Right hindlimb (tissue), 1 donor: Measurements from ENCODE around the gene CCDC187.

ENCODE experiments used
- DNase-seq: peaks from one replicate; pipeline ENCODE4 v3.0.0-alpha.2; 2018

Gene CCDC187

DNA sequence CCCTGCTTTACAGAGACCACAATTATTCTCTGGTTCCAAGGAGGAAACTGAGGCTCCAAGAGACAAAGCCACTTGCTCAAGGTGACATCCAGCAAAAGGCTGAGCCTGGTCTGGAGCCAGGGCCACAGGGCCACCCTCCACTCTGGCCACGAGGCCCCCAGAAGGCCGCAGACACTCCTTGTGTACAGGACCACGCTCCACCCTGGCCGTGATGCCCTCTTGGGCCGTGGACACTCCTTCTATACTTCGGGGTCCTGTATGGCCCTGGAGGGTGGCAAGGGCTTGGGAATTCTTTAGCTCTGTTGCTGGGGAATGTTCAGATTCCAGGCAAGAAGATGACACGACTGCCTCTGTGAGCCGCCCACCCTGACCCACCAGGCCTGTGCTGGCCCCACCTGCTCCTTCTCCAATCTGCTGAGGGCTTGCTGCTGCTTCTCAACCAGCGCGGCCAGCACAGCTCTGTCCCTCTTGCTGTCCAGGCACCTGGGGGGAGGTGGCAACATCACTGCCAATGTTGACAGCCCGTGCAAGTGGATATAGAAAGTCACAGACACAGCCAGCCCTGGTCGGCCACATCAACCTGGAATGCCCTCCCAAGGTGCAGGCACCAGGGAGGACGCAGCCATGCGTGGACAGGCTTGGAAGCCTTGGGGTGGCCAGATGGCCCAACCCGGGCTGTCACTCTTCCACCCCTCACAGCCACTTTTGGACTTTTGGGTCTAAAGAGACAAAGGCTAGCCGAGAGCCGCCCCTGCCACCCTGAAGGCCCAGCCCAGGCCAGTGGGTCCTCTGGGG lies 38.1 kb downstream of the CCDC187 start:
- DNase-seq, result no peak

DNA sequence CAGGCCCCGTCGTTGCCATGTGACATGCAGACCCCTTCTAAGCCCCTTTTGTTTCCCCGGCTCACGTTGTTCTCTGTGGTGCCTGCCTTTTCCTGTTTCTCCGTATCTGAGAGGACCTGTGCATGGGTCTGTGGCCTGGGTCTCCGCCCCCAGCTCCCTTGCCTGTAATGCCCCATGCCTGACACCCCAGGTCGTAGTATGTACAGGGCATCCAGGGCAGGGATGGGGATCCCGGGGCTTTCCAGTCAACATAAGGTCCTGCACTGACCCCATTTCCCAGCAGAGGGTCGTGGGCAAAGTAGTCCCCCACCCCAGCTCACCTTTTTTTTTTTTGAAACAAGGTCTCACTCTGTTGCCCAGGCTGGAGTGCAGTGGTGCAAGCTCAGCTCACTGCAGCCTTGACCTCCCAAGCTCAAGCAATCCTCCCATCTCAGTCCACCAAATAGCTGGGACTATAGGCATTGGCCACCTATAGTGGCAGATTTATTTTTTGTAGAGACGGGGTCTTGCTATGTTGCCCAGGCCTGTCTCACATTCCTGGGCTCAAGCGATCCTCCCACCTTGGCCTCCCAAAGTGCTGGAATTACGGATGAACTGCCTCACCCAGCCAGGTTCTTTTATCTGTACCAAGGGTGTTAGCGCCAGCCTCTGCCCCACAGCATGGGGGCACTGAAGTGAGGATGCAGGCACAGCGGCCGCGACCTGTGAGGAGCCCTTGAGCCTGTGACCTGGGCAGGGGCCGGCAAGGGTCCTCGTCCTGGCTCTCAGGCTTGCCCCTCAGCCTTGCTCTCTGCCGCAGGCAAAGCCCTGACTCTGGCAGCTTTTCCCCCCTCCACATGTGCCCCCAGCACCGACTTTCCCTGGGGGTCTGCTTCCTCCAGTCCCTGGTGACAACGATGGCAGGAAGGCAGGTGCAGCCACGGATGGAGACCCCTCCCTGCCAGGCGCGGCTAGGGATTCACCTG lies 39.2 kb downstream of the CCDC187 start:
- DNase-seq, result no peak

DNA sequence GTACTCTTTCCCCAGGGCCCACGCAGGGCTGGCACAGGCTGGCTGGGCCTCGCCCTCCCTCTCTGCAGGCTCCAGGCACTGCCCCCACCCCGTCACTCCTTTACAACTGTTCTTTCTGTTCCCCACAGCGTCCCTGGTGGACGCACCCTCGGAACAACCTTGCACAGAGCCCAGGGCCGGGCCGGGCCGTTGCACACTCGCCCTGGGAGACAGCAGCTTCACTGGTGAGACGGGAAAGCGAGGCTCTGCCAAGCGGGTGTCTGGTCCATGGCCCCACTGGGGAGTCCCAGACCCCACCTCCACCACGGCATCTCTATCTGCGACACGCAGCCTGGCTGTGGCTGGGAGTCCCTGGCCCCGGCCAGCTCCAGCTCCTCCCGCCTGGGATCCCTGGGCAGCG lies 39.9 kb downstream of the CCDC187 start:
- no peak for DNase-seq

DNA sequence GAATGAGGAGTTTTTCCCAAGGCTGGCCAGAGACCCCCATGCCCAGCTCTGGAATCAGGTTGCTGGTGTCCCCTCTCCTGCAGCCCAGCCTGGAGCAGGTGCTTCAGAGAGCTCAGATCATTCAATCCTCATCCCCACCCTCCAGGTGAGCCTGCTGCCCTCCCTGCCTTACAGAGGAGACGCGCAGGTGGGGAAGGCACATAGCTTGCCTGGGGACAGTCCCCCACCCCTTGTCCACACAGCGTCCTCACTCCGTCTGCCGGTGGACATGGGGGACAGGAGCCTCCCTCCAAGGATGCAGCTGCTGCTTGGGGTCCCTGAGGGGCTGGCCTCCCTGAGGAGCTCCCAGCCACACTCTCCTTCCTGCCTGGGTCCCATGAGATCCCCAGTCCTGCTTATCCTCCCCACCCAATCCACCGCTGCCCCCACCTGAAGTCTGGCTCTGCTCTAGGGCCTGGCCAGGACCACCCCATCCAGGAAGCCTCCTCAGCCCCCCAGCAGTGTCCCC lies 41.2 kb downstream of the CCDC187 start:
- DNase-seq, result no peak

DNA sequence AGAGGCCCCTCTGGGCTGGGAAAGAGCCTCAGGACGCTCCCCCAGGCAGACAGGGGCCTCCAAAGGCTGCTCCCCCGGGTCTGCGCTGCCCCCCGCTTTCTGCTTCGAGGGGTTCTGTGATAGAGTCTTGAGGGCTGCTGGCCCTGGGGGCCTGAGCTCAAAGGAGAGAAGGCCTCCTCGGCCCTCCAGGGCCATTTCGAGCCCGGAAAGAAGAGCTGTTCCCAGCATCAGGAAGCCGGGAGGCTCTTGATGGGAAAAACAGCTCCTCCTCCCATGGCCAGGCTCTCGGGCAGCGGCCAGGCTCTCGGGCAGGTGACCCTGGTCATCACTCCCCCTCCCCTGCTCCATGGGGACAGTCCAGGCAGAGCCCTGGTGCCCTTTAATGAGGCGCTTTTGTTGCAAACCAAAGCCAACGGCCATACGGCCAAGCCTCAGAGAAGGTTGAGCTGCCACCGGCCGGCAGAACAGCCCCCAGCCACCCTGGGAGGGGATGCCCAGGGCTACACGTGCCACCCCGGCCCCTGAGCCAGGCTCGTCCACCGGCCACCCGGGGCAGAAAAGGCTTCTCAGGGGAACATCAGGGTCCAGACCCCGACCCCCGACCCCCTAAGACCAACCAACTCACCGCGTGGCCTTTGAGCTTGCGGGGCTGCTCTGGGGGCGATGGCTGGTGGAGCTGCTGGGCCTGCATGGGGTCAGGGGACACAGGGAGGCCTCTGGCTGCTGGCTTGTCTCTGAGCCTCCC lies 42.0 kb downstream of the CCDC187 start:
- no peak for DNase-seq

DNA sequence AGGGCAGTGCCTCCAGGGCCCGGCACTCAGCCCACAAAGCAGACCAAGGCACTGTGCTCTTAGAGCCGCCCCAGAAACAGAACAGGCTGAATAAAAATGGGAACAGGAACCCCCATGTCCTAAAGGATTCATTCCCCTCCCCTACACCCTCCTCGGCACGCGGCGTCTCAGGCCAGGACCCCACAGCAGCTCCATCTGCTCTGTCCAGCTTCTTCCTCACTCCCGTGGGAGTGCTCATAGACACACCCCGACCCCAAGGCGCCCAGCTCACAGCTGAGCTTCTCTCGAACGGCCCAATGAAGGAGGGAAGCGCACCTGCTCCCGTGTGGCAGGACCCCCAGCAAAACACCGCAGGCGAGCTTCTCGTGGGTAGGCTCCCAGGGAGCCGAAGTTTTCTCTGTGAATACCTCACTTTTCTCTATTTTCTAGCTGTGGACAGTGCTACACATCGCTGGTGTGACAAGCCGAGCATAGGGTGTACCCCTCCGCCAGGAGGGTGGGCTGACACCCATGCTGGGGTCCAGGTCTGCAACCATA lies 42.9 kb downstream of the CCDC187 start:
- no peak for DNase-seq

DNA sequence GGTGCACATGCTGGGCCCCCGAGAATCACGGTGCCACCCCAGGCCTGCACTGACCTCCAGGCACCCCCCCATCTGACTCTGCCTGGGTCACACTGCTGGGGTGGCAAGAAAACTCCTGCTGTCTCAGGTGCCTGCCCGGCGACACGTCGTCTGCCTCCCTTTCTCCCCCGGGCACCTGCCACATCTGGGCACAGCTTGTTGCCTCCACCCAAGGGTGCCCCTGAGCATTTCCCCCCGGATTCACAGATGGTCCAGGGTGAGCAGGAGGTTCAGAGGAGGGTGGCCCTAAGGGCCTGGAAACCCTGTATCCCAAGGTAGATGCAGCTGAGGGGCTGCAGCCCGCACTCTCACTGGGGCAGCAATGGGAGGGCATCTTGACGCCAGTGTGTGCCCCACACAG lies 43.4 kb downstream of the CCDC187 start:
- no peak for DNase-seq

DNA sequence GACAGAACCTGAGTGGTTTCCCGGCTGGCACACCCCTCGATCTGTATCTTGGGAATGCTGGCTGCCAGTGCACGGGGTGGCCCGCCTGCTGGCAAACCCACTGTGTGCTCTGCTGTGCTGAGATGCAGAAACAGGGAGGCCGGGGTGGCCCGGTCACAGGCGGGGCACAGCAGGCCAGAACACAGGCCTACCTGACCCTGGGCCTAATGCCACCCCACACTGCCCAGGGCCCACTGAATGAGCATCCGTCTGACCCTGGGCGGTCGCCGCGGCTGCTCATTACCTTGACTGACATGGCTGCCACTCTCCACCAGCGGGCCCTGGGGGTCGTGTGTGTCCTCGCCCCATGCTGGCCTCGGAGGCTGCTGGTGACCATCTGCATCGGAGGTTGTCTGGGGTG lies 44.1 kb downstream of the CCDC187 start:
- DNase-seq, result no peak

DNA sequence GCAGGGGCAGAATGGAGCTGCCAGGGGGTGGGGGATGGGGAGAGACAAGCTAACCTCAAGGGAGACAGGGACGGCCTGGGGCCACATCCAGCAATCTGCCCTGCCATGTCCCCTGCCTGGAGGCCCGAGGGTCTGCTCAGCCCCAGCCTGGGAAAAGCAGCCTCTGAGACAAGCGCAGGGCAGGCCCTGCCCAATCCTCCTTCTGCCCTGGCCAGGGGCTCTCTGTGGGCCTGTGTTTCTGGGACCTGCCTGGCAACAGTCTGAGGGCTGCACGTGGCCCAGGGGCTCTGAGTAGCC lies 44.4 kb downstream of the CCDC187 start:
- no peak for DNase-seq

DNA sequence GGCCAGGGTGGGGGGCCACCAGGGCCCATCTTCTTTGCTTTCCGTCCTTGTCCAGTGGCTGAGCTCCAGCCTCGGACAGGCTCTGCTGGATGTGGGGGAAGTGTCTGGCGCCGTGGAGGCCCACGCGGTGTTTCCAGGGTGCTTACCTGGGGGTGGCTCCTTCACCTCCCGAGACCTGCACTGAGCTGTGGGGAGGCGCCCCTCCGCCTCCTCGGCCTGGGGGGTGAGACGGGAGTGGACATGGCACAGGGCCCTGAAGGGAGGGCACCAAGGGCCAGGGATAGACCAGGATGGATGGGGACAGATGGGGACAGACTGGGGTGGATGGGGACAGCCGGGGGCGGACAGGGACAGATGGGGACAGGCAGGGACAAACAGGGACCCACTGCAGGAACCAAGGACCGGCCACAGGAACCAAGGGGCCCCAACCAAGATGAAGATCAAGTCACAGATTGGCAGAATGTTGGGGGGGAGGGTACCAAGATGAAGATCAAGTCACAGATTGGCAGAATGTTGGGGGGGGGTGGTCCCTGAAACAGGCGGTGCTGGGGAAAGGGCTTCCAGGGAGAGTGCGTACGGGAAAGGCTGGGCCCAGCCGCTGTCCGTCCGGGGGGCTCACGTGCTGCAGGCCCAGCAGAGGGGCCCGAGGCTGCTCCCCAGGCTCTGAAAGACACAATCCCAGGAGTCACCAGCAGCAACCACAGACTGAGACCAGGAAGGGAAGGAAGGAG lies 44.9 kb downstream of the CCDC187 start:
- DNase-seq, result no peak

DNA sequence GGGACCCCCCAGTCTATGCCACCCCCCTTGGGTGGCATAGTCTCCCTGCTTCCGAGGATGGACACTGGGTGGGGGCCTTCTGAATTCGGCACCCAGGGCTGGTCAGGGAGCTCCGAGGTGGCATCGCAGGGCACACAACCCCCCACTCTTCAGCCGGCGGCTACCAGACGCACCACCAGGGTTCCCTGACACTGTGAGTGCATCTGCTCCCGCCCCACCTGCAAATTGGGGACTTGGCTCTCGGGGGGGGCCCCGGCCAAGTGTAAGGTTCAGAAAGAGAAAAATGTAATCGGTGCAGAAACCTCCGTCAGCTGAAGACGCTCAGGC lies 45.6 kb downstream of the CCDC187 start:
- DNase-seq, result no peak

DNA sequence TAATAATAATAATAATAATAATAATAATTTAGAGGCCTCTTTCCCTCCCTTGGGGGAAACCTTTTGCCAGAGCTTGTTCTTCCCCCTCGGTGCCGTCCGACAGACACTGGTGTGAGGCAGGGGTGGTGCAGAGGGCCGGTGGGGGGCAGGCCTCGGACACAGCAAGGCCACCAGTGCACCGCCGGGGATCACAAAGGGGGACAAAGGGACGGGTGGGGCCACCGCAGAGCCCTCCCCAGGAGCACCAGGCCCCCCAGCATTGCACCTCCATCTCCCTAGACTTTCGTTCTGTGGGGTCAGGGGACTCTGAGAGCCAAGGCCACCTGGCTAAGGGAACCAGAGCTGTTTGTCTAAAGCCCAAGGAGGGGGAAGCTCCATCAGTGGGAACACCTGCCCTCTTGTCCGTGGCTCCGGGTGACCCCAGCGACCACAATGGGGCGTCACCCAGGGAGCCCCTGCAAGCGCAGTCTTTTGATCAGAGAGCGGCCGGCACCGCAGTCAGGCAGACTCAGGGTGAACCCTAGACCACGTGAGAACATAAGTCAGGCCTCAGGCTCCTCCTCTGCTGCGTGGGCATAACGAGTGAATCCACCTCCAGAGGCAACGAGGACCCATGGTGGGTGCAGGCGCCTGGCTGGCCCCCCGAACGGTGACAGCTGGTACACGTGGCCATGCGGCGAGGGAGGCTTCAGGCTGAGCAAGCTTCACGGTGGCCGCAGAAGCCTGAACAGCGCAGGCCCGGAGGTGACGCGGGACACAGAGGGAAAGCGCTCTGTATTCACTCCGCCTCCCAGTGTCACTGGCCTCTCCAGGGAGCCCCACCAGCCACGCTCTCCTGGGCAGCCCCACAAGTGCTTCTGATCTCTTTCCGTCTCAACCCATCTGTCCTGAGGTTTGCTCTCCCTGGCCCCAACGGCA lies 46.3 kb downstream of the CCDC187 start:
- no peak for DNase-seq

DNA sequence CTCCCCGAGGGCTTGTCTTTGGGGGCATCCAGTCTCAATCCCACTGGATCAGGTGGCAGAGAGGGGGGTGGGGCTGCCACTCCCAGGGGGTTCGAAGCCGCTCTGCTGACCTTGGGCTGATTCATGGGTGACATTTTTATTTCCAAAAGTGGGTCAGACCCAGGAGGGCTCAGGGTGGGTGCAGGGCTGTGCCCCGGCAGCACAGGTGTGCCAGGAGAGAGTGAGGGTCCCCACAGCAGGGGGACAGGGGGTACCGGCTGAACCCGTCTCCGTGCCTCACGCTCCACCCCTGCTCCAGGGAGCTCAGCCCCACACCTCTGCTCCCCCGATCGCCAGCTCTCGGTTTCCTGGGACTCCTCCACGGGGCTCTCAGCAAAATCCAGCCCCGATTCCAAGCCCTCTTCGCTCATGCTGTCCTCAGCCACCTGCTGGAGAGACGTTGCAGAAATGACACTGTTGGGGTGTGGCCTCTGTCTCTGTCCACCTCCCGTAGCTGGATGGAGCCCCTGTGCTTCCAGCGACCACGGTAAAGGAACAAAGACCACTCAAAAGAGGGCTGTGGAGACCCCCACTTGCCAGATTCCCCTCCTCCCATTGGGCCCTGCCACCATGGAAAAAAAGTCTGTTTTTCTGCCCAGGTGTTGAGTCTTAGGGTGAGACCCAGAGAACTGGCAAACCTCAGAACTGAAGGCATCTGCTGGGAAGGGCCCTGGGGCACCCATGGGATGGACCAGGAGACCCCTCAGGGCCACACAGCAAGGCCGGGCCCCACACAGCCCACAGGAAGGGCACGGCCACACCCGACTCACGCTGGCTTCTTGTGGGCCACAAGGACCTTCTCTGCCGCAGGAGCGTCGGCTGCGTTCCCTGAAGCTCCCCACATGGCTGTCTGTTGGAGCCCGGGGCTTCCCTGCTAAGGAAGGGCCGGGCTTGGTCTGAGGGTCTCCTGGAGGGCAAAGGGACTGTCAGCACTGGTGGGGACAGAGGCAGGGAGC lies 47.7 kb downstream of the CCDC187 start:
- DNase-seq, result no peak

DNA sequence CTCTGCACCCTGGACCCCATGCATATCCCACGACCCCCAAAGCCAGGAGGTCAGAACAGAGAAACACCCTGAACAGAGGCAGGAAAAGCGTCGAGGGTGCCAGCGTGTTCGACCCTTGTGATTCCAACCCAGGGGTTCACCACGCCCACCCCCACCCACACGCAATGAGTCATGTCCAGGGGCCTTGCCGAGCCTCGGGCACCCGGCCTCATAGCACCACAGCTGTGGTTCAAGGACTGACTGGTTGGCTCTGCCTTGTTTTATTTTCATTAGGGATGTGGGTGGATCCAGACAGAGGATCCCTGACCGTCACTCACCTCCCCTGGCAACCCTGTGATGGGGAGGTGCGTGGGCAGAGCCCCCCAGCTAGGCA lies 48.7 kb downstream of the CCDC187 start:
- DNase-seq, result no peak

DNA sequence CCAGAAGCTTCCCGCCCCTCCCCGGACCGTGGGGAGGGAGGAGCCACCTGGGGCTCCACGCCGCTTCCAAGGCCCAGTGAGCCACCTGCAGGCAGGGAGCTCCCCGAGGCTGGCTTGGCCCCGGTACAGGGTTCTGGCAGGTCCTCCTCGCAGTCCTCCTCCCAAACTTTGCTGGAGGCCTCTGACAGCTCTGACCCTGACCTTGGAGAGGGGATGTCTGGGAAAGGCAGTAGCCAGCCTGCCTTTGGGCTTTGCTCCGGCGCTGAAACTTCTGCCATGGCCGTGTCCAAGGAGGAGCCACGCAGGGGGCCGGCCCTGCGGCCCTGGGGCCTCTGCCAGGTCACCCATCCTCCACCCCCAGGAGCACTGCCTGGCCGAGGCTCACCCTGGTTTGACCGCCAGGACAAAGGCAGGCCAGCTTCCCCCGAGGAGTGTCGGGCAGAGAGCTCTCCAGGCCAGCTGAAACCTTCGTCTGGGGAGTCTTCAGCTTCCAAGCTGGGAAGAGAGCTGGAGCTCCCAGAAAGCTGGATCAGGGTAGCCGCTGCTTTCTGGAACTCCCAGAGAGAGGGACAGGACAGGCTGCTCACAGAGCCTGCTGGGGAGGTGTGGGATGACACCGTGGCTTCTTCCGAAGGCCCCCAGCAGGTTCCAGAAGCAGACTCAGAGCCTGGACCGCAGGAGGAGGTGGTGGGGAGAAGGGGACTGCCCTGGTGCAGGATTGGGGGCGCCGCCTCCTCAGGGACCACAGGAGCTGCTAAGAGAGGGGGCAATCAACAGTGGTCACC lies 49.3 kb downstream of the CCDC187 start:
- DNase-seq, result no peak

DNA sequence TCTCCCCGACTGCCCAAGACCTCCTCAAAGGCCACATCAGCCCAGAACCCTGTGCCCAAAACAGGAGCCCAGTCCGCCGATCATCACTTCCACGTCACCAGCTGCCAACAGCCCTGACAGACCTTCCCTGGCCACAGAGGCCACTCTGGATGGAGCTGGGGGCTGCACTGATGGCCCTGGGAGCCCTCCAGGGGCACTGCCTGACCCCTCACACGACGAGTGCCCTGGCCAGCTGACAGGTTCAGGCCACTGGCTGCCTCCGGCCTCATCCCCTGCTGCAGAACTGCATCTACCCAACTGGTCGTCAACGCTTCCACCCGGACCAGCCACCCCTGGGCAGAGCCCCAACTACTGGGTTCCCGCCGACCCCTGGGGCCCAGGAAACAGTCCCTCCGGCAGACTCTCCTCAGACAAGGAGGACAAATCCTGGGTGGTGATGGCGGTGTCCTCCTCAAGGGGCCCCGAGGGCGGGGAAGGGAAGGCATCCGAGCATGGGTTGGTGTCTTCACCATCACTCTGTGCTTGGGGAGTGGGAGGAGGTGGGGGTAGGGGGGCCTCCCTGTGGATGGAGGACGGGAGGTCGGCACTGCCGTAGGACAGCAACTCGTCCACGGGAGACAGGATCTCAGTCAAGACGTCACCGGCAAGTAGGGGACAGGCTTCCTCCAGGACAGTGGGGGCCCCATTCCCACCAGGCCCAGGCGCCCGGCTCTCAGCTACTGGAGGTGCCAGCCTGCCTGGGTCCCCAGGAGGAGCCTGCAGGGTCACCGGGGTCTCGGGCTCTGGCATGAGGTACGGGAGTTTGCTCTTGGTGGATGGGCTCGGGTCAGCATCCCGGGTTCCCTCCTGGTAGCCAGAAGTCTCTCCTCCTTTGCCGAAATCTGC lies 50.4 kb downstream of the CCDC187 start:
- DNase-seq, result no peak

DNA sequence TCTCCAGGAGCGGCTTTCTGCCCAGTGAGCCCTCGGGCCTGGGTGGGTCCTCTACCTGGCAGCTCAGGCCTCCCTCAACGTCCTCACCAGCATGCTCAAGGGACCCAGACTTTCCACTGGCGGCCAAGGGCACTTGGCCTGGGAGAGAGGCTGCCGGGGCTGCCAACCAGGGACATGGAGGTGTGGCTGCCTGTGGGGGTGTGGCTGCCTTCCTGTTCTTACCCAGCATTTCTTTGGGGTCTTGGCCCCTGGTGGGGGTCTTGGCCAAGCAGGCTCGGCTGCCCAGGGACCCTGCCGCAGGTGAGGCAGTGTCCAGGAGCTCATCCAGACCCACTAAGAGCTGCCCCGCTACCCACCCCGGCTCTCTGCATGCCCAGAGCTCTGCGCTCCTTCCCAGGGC lies 51.0 kb downstream of the CCDC187 start:
- DNase-seq, result no peak

DNA sequence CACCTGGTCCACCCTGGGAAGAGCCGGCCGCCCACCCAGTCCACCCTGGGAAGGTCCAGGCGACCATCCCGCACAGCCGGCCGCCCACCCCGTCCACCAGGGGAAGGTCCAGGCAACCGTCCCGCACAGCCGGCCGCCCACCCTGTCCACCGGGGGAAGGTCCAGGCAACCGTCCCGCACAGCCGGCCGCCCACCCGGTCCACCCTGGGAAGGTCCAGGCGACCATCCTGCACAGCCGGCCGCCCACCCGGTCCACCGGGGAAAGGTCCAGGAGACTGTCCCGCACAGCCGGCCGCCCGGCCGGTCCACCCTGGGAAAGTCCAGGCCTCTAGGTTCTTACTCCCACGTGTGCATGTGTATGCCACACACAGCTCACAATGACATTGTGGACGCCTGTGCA lies 51.6 kb downstream of the CCDC187 start:
- DNase-seq, result no peak
